Measurements from ENCODE around the gene ME3. TPM values are rescaled to one million over a fixed set of nuclear protein-coding genes. Genes with fewer than 3 reads are reported as not detected.

Gene ME3
- total and polyA plus RNA-seq, 4 donors: 1.4 to 7.2 (median 2.3) TPM

DNA sequence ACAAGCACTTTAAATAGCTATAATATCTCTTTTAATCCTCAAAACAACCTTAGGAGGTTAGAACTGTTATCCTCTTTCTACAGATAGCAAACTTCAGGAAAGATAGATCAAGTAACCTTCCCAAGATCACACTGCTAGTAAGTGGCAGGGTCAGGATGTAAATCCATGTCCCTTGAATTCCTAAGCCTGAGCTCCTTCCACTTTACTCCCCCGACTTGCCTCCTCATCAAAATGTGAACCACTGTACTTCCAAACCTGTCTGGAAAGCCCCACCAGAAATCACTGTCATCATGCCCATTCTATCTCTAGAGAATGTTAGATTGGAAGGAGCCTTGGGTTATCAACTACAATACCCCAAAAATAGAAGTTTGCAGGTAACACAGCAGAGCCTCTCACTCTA lies 33.7 kb downstream of the ME3 start:
- Histone ChIP-seq H3K36me3 (ENCODE audit: control insufficient read depth in 4 of 4, insufficient read depth in 3 of 4, low read depth in 1 of 4, low read length in 3 of 4) (no peaks in the 10 kb centered on the region), H3K27ac (ENCODE audit: low read depth in 1 of 2, low read length in 2 of 2) (no peak overlapping the region), H3K9ac (ENCODE audit: low read depth in 1 of 2, low read length in 2 of 2) (no peak overlapping the region), H3K4me3 (ENCODE audit: low read depth in 1 of 3, low read length in 3 of 3) (no peak overlapping the region), H3K4me1 (ENCODE audit: control insufficient read depth in 4 of 4, insufficient read depth in 4 of 4, low read length in 3 of 4) (no peaks in the 10 kb centered on the region), H3K27me3 (ENCODE audit: control insufficient read depth in 4 of 4, insufficient read depth in 4 of 4, low read length in 3 of 4) (no peaks in the 10 kb centered on the region), H3K9me3 (ENCODE audit: control insufficient read depth in 4 of 4, low read length in 3 of 4) (no peaks in the 10 kb centered on the region)
- WGBS: 93% methylated on average over 1 of the region's 1 CpG
- DNase-seq (ENCODE audit: low spot score): no peak
- TF ChIP-seq RAD21 (IDR thresholded peaks at IDR 0.05) (no peak), NR2F2 (IDR thresholded peaks at IDR 0.05) (no peak), JUND (IDR thresholded peaks at IDR 0.05) (no peak), SP1 (IDR thresholded peaks at IDR 0.05) (no peak), HNF4A (conservative IDR thresholded peaks at IDR 0.05) (no peak), YY1 (IDR thresholded peaks at IDR 0.05) (no peak), FOXA1 (IDR thresholded peaks at IDR 0.05) (no peak), EGR1 (IDR thresholded peaks at IDR 0.05; ENCODE audit: low read depth in 2 of 2) (no peak), TAF1 (conservative IDR thresholded peaks at IDR 0.05) (no peak), GABPA (IDR thresholded peaks at IDR 0.05 in 1 of 2, conservative IDR thresholded peaks at IDR 0.05 in 1 of 2) (no peak), HNF4G (IDR thresholded peaks at IDR 0.05) (no peak), FOXA2 (IDR thresholded peaks at IDR 0.05) (no peak), RXRA (IDR thresholded peaks at IDR 0.05) (no peak)
- TF ChIP-seq, protein P1, sequence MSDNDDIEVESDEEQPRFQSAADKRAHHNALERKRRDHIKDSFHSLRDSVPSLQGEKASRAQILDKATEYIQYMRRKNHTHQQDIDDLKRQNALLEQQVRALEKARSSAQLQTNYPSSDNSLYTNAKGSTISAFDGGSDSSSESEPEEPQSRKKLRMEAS (IDR thresholded peaks at IDR 0.05): no peak
- TF ChIP-seq, protein P2, sequence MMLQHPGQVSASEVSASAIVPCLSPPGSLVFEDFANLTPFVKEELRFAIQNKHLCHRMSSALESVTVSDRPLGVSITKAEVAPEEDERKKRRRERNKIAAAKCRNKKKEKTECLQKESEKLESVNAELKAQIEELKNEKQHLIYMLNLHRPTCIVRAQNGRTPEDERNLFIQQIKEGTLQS (IDR thresholded peaks at IDR 0.05): no peak
- TF ChIP-seq, protein P3, sequence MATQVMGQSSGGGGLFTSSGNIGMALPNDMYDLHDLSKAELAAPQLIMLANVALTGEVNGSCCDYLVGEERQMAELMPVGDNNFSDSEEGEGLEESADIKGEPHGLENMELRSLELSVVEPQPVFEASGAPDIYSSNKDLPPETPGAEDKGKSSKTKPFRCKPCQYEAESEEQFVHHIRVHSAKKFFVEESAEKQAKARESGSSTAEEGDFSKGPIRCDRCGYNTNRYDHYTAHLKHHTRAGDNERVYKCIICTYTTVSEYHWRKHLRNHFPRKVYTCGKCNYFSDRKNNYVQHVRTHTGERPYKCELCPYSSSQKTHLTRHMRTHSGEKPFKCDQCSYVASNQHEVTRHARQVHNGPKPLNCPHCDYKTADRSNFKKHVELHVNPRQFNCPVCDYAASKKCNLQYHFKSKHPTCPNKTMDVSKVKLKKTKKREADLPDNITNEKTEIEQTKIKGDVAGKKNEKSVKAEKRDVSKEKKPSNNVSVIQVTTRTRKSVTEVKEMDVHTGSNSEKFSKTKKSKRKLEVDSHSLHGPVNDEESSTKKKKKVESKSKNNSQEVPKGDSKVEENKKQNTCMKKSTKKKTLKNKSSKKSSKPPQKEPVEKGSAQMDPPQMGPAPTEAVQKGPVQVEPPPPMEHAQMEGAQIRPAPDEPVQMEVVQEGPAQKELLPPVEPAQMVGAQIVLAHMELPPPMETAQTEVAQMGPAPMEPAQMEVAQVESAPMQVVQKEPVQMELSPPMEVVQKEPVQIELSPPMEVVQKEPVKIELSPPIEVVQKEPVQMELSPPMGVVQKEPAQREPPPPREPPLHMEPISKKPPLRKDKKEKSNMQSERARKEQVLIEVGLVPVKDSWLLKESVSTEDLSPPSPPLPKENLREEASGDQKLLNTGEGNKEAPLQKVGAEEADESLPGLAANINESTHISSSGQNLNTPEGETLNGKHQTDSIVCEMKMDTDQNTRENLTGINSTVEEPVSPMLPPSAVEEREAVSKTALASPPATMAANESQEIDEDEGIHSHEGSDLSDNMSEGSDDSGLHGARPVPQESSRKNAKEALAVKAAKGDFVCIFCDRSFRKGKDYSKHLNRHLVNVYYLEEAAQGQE (IDR thresholded peaks at IDR 0.05): no peak
- TF ChIP-seq, protein P4, sequence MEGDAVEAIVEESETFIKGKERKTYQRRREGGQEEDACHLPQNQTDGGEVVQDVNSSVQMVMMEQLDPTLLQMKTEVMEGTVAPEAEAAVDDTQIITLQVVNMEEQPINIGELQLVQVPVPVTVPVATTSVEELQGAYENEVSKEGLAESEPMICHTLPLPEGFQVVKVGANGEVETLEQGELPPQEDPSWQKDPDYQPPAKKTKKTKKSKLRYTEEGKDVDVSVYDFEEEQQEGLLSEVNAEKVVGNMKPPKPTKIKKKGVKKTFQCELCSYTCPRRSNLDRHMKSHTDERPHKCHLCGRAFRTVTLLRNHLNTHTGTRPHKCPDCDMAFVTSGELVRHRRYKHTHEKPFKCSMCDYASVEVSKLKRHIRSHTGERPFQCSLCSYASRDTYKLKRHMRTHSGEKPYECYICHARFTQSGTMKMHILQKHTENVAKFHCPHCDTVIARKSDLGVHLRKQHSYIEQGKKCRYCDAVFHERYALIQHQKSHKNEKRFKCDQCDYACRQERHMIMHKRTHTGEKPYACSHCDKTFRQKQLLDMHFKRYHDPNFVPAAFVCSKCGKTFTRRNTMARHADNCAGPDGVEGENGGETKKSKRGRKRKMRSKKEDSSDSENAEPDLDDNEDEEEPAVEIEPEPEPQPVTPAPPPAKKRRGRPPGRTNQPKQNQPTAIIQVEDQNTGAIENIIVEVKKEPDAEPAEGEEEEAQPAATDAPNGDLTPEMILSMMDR (IDR thresholded peaks at IDR 0.05; ENCODE audit: low read depth, low read length, missing input control): no peak
- TF ChIP-seq, protein P5, sequence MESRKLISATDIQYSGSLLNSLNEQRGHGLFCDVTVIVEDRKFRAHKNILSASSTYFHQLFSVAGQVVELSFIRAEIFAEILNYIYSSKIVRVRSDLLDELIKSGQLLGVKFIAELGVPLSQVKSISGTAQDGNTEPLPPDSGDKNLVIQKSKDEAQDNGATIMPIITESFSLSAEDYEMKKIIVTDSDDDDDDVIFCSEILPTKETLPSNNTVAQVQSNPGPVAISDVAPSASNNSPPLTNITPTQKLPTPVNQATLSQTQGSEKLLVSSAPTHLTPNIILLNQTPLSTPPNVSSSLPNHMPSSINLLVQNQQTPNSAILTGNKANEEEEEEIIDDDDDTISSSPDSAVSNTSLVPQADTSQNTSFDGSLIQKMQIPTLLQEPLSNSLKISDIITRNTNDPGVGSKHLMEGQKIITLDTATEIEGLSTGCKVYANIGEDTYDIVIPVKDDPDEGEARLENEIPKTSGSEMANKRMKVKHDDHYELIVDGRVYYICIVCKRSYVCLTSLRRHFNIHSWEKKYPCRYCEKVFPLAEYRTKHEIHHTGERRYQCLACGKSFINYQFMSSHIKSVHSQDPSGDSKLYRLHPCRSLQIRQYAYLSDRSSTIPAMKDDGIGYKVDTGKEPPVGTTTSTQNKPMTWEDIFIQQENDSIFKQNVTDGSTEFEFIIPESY (IDR thresholded peaks at IDR 0.05): no peak

All from liver (tissue), 9 donors.